ENCODE results near the gene CRELD2. TPM values are rescaled to one million over a fixed set of nuclear protein-coding genes. Genes with fewer than 3 reads are reported as not detected.

Gene CRELD2
- total and polyA plus RNA-seq, 2 of the 13 experiments (the other 11 are each of a cell fraction or from before 2014, with no cell fraction given) = 17.2 to 44.7 TPM

DNA sequence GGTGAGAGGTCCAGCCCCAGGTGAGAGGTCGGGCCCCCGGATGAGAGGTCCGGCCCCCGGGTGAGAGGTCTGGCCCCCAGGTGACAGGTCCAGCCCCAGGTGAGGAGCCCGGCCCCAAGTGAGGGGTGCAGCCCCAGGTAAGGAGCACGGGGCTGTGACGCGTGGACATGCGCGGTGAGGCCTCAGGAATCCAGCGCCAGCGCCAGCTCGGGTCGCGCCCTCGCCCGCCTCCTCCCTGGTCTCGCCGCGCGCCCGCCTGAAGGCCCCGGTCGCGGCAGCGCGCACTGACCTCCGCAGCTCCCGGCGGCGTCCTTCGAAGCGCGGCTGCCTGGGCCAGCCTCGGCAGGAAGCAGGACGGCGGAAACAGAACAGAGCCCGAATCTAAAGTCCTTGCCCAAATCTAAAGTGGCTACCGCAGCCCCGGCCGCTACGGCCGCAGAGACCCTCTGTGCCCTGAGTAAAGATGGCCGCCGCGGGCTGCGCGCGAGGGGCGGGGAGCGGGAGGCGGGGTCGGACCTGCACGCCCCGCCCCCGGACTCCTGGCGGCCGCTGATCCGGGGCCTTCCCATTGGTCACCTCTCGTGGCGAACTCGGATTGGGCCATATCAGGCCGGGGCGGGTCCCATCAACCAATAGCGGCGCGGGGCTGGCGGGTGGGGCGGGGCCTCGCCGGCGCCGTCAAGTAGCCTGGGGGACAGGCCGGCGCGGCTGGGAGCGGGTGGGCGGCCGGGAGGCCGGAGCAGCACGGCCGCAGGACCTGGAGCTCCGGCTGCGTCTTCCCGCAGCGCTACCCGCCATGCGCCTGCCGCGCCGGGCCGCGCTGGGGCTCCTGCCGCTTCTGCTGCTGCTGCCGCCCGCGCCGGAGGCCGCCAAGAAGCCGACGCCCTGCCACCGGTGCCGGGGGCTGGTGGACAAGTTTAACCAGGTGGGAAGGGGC is at the start of gene CRELD2, which contains the start of gene ALG12 (continued):
- TF ChIP-seq, protein P1, sequence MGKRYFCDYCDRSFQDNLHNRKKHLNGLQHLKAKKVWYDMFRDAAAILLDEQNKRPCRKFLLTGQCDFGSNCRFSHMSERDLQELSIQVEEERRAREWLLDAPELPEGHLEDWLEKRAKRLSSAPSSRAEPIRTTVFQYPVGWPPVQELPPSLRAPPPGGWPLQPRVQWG (CRISPR knock-in tag; IDR thresholded peaks at IDR 0.05; ENCODE audit: borderline replicate concordance, low read depth) = no peak
- peak; percentile 49; the same call in 2 of the 3 replicates for TF ChIP-seq MXI1 (IDR thresholded peaks at IDR 0.05; ENCODE audit: borderline replicate concordance, low read depth, low read length)
- TF ChIP-seq FOSL1 (CRISPR knock-in tag; IDR thresholded peaks at IDR 0.05; ENCODE audit: borderline replicate concordance) = no peak
- no peak for TF ChIP-seq FOXO1 (CRISPR knock-in tag; IDR thresholded peaks at IDR 0.05)
- no peak for TF ChIP-seq ELF4 (CRISPR knock-in tag; IDR thresholded peaks at IDR 0.05; ENCODE audit: borderline replicate concordance)
- TF ChIP-seq, protein P2, sequence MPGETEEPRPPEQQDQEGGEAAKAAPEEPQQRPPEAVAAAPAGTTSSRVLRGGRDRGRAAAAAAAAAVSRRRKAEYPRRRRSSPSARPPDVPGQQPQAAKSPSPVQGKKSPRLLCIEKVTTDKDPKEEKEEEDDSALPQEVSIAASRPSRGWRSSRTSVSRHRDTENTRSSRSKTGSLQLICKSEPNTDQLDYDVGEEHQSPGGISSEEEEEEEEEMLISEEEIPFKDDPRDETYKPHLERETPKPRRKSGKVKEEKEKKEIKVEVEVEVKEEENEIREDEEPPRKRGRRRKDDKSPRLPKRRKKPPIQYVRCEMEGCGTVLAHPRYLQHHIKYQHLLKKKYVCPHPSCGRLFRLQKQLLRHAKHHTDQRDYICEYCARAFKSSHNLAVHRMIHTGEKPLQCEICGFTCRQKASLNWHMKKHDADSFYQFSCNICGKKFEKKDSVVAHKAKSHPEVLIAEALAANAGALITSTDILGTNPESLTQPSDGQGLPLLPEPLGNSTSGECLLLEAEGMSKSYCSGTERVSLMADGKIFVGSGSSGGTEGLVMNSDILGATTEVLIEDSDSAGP (CRISPR knock-in tag; IDR thresholded peaks at IDR 0.05; ENCODE audit: borderline replicate concordance) = peak; percentile 77; the same call in 1 of the 2 replicates
- TF ChIP-seq TBL1XR1 (IDR thresholded peaks at IDR 0.05; ENCODE audit: borderline replicate concordance, low read length, partially characterized antibody) = peak; percentile 16
- peak; percentile 66 for TF ChIP-seq SP5 (CRISPR knock-in tag; IDR thresholded peaks at IDR 0.05; ENCODE audit: borderline replicate concordance, low read depth)
- TF ChIP-seq EHMT2 (IDR thresholded peaks at IDR 0.05; ENCODE audit: borderline replicate concordance, low read depth, low read length) = no peak
- TF ChIP-seq ZNF510 (CRISPR knock-in tag; IDR thresholded peaks at IDR 0.05; ENCODE audit: low read depth) = no peak
- TF ChIP-seq, protein P3, sequence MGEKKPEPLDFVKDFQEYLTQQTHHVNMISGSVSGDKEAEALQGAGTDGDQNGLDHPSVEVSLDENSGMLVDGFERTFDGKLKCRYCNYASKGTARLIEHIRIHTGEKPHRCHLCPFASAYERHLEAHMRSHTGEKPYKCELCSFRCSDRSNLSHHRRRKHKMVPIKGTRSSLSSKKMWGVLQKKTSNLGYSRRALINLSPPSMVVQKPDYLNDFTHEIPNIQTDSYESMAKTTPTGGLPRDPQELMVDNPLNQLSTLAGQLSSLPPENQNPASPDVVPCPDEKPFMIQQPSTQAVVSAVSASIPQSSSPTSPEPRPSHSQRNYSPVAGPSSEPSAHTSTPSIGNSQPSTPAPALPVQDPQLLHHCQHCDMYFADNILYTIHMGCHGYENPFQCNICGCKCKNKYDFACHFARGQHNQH (CRISPR knock-in tag; IDR thresholded peaks at IDR 0.05) = peak; percentile 68; the same call in 1 of the 2 replicates
- TF ChIP-seq IRX3 (CRISPR knock-in tag; IDR thresholded peaks at IDR 0.05; ENCODE audit: borderline replicate concordance, low read depth) = peak; percentile 71; the same call in 1 of the 2 replicates
- no peak for TF ChIP-seq GTF2F1 (IDR thresholded peaks at IDR 0.05; ENCODE audit: low read length)
- no peak for TF ChIP-seq MLLT10 (CRISPR knock-in tag; IDR thresholded peaks at IDR 0.05)
- TF ChIP-seq, protein P4, sequence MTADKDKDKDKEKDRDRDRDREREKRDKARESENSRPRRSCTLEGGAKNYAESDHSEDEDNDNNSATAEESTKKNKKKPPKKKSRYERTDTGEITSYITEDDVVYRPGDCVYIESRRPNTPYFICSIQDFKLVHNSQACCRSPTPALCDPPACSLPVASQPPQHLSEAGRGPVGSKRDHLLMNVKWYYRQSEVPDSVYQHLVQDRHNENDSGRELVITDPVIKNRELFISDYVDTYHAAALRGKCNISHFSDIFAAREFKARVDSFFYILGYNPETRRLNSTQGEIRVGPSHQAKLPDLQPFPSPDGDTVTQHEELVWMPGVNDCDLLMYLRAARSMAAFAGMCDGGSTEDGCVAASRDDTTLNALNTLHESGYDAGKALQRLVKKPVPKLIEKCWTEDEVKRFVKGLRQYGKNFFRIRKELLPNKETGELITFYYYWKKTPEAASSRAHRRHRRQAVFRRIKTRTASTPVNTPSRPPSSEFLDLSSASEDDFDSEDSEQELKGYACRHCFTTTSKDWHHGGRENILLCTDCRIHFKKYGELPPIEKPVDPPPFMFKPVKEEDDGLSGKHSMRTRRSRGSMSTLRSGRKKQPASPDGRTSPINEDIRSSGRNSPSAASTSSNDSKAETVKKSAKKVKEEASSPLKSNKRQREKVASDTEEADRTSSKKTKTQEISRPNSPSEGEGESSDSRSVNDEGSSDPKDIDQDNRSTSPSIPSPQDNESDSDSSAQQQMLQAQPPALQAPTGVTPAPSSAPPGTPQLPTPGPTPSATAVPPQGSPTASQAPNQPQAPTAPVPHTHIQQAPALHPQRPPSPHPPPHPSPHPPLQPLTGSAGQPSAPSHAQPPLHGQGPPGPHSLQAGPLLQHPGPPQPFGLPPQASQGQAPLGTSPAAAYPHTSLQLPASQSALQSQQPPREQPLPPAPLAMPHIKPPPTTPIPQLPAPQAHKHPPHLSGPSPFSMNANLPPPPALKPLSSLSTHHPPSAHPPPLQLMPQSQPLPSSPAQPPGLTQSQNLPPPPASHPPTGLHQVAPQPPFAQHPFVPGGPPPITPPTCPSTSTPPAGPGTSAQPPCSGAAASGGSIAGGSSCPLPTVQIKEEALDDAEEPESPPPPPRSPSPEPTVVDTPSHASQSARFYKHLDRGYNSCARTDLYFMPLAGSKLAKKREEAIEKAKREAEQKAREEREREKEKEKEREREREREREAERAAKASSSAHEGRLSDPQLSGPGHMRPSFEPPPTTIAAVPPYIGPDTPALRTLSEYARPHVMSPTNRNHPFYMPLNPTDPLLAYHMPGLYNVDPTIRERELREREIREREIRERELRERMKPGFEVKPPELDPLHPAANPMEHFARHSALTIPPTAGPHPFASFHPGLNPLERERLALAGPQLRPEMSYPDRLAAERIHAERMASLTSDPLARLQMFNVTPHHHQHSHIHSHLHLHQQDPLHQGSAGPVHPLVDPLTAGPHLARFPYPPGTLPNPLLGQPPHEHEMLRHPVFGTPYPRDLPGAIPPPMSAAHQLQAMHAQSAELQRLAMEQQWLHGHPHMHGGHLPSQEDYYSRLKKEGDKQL (CRISPR knock-in tag; IDR thresholded peaks at IDR 0.05; ENCODE audit: low read depth) = no peak
- TF ChIP-seq, protein P5, sequence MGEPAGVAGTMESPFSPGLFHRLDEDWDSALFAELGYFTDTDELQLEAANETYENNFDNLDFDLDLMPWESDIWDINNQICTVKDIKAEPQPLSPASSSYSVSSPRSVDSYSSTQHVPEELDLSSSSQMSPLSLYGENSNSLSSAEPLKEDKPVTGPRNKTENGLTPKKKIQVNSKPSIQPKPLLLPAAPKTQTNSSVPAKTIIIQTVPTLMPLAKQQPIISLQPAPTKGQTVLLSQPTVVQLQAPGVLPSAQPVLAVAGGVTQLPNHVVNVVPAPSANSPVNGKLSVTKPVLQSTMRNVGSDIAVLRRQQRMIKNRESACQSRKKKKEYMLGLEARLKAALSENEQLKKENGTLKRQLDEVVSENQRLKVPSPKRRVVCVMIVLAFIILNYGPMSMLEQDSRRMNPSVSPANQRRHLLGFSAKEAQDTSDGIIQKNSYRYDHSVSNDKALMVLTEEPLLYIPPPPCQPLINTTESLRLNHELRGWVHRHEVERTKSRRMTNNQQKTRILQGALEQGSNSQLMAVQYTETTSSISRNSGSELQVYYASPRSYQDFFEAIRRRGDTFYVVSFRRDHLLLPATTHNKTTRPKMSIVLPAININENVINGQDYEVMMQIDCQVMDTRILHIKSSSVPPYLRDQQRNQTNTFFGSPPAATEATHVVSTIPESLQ (CRISPR knock-in tag; conservative IDR thresholded peaks at IDR 0.05) = no peak

Measured in HepG2 (cell line).